Ascending aorta (tissue), 2 donors: ENCODE results near the gene GALNT17. TPM values are rescaled to one million over a fixed set of nuclear protein-coding genes. Genes with fewer than 3 reads are reported as not detected.

Experiments used
- DNase-seq, 2 donors: peaks; one replicate each; pipeline ENCODE4 v3.0.0-alpha.2; 2019; ENCODE audit warnings: low spot score in 2 of 2
- H3K27ac ChIP-seq, 2 donors: fragments of 200-600 bp; sonication (generic); one replicate each; pipeline ENCODE4 v1.5.1; 2016 to 2017; ENCODE audit warnings: mild to moderate bottlenecking in 1 of 2
- H3K27me3 ChIP-seq: fragments of 200-600 bp; sonication (generic); one replicate; pipeline ENCODE4 v1.5.1; 2017
- H3K36me3 ChIP-seq, 2 donors: fragments of 200-600 bp; sonication (generic); one replicate each; pipeline ENCODE4 v1.5.1; 2016
- H3K4me1 ChIP-seq, 2 donors: fragments of 200-600 bp; sonication (generic); one replicate each; pipeline ENCODE4 v1.5.1; 2016 to 2017; ENCODE audit warnings: mild to moderate bottlenecking in 1 of 2
- H3K4me3 ChIP-seq, 2 donors: fragments of 200-600 bp; sonication (generic); one replicate each; pipeline ENCODE4 v1.5.1; 2016 to 2017; ENCODE audit warnings: mild to moderate bottlenecking in 1 of 2
- H3K9me3 ChIP-seq, 2 donors: fragments of 200-600 bp; sonication (generic); one replicate each; pipeline ENCODE4 v1.5.1; 2016
- CTCF ChIP-seq, 3 experiments: fragments of 200-600 bp in 2 of 3; fragments of 450-650 bp in 1 of 3; sonication (generic) in 2 of 3; IDR thresholded peaks; one replicate each; pipeline ENCODE4 v1.5.1; 2016 to 2019; ENCODE audit warnings: antibody characterized with exemption in 3 of 3, mild to moderate bottlenecking in 1 of 3, moderate library complexity in 1 of 3
- intact Hi-C: fragments of 100-400 bp; cut with DNase I; formaldehyde crosslinking; loops from one replicate; pipeline ENCODE4 v1.15.1; 2023
- total RNA-seq: library from RNA; depleted of rRNA; stranded (reverse); fragments of >200 nt; gene quantifications from one replicate; pipeline ENCODE4 v1.1.0, GENCODE V29; 2016

GALNT17 gene
- total RNA-seq, 1 donor from 2014 or later, result 29.8 TPM

GRCh38 chr7:71145906-71146901 lies 14.3 kb downstream of the GALNT17 start:
- DNase-seq, result no peak
- H3K4me3 ChIP-seq, result no peak overlapping the region
- H3K27me3 ChIP-seq, result no peaks in the 10 kb centered on the region
- intact Hi-C loops, result no loop called here
- no peak overlapping the region for H3K27ac ChIP-seq
- H3K36me3 ChIP-seq, result no peaks in the 10 kb centered on the region
- no peaks in the 10 kb centered on the region for H3K4me1 ChIP-seq
- peaks cover 0 to 7% of the 10 kb centered on the region in 2 donors for H3K9me3 ChIP-seq
- no peak for TF ChIP-seq CTCF (IDR thresholded peaks at IDR 0.05)

GRCh38 chr7:71148098-71148497 lies 16.2 kb downstream of the GALNT17 start:
- DNase-seq, result no peak
- H3K27me3 ChIP-seq, result no peaks in the 10 kb centered on the region
- H3K4me3 ChIP-seq, result no peak overlapping the region
- H3K9me3 ChIP-seq, result peaks cover 0 to 7% of the 10 kb centered on the region in 2 donors
- intact Hi-C loops, result no loop called here
- H3K36me3 ChIP-seq, result no peaks in the 10 kb centered on the region
- H3K4me1 ChIP-seq, result no peaks in the 10 kb centered on the region
- H3K27ac ChIP-seq, result no peak overlapping the region
- TF ChIP-seq CTCF (IDR thresholded peaks at IDR 0.05), result no peak

- no peaks in the 10 kb centered on the region for H3K9me3 ChIP-seq
- H3K4me3 ChIP-seq, result no peak overlapping the region
- H3K36me3 ChIP-seq, result no peaks in the 10 kb centered on the region
- no peak for TF ChIP-seq CTCF (IDR thresholded peaks at IDR 0.05)
- H3K4me1 ChIP-seq, result no peaks in the 10 kb centered on the region
- H3K27ac ChIP-seq, result no peak overlapping the region
- H3K27me3 ChIP-seq, result no peaks in the 10 kb centered on the region
- no peak for DNase-seq
- intact Hi-C loops, result no loop called here
These were observed 23.3 kb downstream of the GALNT17 start for GRCh38 chr7:71155236-71155635.

- Histone ChIP-seq H3K4me3 (no peak overlapping the region), H3K36me3 (no peaks in the 10 kb centered on the region), H3K9me3 (no peaks in the 10 kb centered on the region), H3K4me1 (no peaks in the 10 kb centered on the region), H3K27me3 (no peaks in the 10 kb centered on the region), H3K27ac (no peak overlapping the region)
- no peak for TF ChIP-seq CTCF (IDR thresholded peaks at IDR 0.05)
- intact Hi-C loops, result no loop called here
- no peak for DNase-seq
These were observed 25.8 kb downstream of the GALNT17 start for GRCh38 chr7:71157757-71158156.

- Histone ChIP-seq H3K4me3 (no peak overlapping the region), H3K9me3 (no peaks in the 10 kb centered on the region), H3K27ac (no peak overlapping the region), H3K27me3 (no peaks in the 10 kb centered on the region), H3K4me1 (no peaks in the 10 kb centered on the region), H3K36me3 (no peaks in the 10 kb centered on the region)
- intact Hi-C loops, result no loop called here
- TF ChIP-seq CTCF (IDR thresholded peaks at IDR 0.05), result no peak
- no peak for DNase-seq
These were observed 33.8 kb downstream of the GALNT17 start for GRCh38 chr7:71165708-71166107.
